HG02885 (cell line): ENCODE results near the gene NPAS3.

ENCODE experiments used
- ATAC-seq: cut with Tn5 transposase; IDR thresholded peaks from one replicate; pipeline ENCODE4 v1.9.1; 2021; ENCODE audit warnings: mild to moderate bottlenecking; ENCODE audit not compliant: unreplicated experiment, poor library complexity

NPAS3 gene

DNA sequence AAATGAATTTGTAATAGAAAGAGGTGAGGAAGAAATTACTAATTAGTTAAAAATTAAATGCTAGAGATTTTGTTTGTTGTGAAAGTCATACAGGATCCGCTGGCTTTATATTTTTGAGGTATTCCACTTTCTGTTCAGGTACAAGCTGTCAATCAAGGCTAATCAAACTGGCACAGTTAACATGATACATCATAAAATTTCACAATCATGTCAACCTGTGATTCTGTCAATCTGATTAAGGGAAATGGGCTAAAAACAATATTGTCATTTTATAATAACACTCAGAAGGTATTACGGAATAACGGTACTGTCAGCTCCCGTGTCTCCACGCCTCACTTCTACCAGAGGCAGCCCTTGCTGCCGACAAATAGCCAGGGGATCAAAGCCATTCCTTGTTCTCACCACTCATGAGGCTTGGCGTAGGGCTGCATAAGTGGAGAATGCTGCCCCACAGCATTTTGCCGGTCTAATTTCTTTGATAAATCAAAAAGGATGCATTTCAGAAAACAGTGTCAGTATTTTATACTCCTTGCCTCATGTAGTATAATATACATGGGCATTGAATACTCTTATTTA is 352.9 kb downstream of the NPAS3 start:
- ATAC-seq: no peak

DNA sequence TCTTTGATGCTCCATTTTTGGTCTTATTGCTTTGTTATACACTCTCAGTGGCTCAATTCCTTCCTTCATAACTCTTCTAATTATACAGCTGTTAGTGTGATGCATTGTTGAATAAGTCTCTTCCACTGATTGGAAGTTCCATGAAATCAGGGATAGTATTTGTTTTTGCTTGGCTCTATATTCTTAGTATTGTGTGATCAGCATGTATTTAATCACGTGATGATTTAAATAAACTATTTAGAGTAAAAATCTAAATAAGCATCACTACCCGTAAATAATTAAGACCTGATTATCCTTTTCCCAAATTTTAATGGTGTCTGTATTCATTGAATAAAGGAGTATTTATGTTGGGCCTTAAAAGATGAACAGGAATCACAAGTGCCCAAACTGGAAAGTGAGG is 355.7 kb downstream of the NPAS3 start:
- ATAC-seq: no peak

DNA sequence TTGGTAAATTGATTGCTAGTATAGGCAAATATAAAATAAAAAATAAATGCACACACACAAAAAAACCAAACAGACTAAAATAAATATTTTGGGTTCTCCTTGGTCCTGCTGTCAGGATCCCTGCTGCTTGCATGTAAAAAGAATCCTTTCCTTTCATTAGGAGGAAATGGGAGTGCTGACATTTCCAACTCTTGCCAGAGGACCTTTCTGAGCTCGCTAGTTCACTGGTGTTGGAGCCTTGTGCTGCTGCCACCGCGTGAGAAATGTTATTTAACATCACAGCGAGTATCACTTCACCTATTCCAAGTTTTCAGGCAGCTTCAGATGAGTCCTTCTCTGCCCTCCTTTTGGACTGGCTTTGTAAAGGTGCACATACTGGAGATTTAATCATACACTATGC is 358.9 kb downstream of the NPAS3 start:
- ATAC-seq: no peak

DNA sequence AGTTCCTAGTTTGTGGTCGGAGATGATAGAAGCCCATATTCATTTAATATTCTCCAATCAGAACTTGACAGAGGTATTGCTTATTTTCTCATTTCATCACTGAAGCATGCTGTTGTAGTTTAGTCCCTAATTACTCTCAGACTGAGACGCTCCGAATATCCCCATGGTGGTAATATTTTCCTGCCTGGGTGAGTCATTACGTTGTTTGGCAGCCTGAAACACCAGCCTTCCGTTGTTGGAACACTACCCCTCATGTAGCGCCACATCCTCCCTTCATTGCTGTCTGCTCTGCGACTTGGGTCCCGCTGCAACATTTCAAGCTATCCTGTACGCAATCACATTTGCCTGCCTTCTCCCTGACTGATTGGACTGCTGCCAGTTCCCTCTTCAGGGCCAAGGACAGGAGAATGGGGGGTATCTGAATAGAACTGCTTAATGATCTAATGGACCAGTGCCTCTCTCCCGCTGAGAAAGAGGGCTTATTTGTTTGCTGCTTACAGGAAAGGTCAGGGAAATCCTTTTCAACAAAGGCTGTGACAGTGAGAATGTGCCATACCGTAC is 369.1 kb downstream of the NPAS3 start:
- ATAC-seq: no peak

DNA sequence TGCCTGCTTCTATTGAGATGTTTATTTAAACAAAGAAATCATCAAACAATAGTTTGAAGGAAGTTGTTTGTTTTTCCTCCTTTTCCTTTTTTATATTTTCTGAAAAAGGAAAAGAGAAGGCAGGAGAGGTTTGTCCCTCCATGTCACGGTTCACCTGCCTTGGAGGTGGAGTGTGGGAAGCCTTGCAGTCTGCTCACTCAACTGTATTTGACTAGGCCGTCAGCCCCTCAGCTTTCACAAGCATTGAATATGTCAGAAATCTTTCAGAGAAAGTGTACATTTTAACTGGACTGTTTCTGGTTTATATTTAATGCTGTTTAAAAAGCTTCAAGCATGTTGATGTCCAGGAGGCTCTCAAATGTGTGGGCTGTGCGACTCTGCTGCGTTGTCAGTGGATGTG is 370.4 kb downstream of the NPAS3 start:
- no peak for ATAC-seq

DNA sequence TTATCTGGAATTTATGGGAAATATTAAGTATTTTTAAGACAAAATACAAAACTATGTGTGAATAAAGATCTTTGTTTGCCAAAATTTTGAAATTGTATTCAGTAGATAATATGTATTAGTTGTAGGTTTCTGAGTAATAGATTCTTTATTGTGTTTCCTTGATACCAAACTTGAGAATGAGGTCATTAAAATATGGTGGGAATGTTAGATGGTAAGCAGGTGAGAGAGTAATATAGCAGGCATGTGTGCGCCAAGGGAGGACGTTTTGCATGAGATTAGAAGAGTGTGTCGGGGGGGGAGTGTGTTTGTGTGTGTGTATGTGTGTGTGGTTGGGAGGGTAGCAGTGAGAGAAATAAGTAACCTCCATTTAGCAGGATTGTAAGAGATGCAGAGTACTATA is 376.5 kb downstream of the NPAS3 start:
- no peak for ATAC-seq

DNA sequence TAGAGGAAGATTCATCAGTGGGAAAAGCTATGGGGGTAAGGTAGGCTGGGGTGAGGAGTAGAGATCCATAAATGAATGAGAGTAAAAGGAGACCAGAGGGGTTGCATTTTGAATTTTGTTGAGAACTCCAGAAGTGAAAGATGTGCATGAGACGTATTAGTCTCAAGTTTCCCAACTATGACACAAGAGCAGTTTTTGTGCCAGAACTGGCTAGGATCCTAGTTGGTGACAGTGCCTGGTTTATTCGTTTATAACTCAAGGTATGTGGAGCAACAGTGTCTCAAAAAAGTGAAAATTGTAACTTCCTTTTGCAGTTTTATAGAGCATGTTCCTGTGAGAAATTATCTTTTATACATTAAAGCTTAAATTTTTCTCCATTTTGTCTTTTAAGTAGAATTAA is 377.0 kb downstream of the NPAS3 start:
- ATAC-seq: no peak

DNA sequence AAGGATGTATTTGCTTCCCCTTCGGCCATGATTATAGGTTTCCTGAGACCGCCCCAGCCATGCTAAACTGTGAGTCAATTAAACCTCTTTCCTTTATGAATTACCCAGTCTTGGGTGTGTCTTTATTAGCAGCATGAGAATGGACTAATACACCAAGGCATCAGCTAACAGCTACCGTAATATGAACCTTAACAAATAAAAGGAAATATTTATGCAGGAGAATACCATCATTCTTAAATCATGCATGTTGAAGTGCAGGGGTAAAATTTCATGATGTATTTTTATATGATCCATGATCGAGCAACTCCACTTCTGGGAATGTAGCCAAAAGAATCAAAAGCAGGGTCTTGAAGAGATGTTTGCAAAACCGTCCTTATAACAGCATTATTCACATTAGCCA is 379.0 kb downstream of the NPAS3 start:
- no peak for ATAC-seq

DNA sequence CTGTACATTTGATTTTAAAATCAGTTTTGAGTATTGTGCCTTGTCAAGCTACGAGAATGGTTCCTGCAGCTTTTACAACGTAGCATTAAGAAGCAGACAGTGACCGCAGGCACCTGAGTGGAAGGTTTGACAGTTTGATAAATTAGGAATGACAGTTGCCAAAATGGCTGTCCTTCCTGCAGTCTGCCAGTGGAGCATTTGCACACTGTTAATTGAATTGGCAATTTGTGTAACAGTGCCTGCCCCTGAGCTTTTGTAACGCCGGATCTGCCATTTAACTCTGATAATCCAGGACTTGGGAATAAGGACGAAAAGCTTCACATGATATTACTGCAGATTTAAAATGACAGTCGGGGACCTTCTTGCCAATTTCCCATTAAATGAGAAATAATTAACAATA is 385.3 kb downstream of the NPAS3 start:
- ATAC-seq: no peak

DNA sequence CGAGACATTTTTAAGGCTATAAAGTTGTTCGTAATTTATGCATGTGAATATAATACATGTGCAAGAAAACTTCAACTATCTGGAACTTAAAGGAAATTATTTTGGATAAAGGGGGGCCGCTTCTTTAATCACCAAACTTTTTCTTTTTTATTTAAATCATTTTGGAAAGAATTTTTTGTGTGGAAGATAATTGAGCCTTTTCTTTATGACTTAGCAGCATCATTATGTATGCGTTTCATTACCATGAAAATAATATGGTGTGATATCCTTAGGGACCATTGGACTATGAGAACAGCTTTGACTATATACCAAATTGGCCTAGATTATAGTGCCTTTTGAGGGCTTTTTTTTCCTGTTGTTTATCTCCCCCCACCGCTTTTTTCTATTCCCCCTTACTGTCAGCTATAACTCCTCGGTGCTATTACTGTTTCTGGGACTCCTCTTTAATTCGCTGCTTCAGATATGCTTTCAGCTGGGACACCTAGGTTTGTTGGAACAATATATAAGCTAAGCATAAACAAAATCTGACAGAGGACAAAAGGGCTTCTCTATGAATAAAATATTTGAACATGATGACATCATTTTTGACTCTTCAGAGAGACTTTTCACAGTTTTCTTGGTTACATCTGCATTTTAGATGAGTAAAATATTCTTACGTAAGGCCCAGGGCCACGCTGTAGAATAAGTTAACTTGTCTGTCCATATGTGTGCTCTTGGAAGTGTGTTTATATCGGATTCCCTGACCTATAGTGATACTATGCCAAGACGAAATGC is 392.7 kb downstream of the NPAS3 start:
- ATAC-seq: no peak

DNA sequence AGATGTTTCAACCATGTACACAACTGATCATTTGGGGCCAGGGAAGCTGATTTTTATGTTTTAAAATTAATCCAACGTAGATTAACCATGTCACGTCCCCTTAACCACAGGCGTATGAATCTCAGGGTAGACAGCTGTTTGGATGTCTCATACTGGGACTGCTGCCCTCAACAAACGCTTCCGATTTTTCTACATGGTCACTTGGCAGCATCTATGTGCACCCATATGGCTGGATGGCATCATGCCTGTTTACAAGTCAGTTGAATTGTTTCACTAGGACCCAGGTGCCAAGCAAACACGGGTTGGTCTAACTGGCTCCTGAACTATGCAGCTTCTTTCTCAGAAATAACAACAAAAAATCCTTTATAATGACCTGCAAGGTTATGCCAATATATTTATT is 393.8 kb downstream of the NPAS3 start:
- no peak for ATAC-seq

DNA sequence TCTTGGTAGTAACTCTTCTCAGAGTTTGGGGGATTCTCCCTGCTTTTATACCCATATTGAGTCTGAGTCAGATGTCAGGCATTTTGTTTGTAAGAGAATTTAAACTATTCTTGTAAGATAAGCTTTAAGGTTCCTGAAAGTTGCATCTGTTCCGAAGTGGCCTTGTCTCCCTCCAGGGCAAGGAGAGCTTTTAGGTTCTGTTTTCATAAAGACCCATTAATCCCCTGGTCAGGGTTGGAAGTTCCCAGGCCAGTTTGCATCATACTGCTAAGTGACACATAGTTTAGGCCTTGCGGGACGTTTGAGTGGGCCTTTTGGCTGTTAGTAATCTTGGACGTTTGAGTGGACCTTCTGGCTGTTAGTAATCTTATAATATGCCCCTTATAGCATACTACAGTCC is 396.7 kb downstream of the NPAS3 start:
- ATAC-seq: no peak

DNA sequence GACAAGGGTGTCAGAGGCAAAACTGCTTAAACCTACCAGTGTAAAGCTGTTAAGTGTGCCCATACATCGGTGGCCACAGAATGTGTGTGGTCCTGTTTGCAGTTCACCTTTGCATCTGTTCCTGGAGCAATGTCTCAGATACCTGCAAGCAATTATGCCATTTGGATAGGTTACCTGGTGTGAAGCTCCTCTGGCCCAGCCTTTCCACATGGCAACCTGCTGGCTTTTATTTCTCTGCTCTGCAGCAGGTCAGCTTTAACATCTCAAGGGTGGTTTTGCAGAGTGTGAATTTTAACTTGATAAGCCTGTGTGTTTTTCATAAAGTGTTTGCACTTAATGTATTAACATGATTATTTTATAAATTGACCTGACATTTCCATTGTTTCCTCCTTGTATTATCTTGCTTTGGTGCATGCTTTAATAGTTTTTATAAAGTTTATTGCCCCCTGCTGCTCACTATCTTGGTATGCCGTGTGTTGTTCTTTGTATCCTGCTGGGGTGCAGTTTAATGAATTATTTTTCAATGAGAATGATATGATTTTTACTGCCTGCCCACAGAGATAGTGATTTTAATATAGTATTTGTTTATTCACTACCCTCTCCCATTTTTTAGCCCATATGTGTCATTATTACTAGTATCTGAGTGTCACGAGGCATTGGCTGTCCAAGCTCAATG is 403.8 kb downstream of the NPAS3 start:
- ATAC-seq: no peak

DNA sequence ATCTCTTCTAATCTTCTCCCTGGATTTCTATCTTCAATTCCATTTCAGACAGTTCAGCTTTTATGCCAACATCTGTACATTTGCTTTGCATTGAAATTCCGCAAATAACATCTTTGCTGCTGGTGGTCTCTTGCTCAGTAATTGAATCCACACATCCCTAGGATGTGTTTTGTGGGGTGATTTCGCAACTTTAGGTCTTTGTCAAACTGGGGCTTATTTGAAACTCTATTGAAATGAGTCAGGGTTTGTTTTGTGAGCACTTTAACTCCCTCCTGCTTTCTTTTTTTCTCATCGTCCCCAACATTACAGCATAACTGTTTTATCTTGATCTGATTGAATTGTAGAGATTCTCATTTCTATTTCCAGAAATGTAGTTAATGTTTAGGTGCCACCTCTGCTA is 404.3 kb downstream of the NPAS3 start:
- no peak for ATAC-seq

DNA sequence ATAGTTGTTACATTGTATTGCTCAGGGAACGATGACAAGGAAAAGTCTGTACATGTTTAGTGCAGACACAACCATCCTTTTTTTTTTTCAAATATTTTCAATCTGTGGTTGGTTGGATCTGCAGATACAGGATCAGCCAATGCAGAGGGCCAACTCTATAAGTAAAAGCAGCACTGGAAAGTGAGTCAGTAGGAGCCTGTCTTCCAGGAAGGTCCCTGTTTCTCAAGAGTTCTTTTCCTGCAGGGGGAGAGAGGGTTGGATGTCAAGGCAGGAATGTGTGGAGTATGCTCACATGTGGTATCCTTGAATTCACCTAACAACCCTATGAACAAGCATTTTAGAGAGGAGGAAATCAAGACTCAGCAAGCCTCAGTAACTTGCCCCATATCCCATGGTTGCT is 409.1 kb downstream of the NPAS3 start:
- ATAC-seq: no peak

DNA sequence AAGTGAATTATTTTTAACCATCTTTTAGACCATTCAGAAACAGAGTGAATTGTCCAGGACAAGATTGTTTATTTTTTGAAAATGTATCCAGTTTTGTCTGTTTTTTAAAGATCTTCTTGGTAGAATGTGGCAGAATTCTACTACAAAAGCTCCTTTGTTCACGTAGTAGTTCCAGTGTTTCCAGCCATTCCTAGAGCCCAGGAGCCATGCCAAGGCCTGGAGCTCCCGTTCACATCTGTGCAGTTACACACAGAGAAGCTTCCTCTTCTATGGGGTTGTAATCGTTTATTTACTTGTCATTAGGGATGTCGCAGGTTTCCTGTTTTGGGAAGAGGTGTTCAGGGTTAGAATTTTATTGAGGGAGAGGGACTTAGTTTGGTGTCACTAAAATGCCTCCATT is 409.8 kb downstream of the NPAS3 start:
- no peak for ATAC-seq

DNA sequence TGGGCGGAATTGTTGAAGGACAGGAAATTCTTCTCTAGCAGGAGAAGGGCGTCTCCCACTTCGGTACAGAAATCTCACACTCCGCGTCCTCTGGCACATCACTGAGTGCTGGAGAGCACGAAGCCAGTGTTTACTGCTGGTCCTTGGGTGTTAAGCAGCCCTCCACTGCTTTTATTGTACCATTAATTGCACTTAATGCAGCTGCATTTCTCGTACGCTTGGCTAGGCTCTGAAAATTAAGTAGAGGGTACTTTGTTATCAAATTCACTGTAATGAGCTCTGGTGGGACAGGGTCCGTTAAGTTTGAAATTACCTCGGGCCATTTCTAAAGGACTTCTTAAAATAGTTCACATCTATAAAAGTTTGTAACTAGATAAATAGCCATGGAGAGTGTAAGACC is 411.2 kb downstream of the NPAS3 start:
- ATAC-seq: no peak

DNA sequence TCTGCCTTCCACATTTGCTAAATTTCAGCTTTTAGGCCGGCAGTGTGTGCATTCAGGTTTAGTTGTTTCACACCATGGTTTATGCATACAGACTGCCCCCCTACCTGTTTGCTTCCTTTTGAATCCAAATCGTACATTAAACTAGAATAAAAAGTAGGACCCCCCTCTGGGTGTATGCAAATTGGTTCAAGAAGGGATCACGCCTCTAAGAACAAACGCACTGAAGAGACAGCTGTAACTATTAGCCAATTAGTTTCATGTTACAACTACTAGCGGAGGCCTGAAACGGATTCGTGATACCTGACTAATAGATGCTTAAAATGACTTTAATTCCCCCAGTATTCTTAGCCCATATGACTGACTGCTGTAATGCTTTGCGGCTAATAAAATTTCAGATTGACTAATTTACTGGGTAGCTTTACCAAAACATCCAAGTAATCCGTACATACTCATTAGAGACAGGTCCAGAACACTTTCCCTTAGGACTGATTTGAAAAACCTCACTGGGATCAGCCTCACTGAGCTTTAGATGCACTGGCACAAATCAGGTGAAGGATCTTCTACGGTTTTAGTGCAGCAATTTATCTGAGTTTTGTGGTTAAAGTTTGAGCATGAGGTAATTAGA is 411.8 kb downstream of the NPAS3 start:
- ATAC-seq: no peak

DNA sequence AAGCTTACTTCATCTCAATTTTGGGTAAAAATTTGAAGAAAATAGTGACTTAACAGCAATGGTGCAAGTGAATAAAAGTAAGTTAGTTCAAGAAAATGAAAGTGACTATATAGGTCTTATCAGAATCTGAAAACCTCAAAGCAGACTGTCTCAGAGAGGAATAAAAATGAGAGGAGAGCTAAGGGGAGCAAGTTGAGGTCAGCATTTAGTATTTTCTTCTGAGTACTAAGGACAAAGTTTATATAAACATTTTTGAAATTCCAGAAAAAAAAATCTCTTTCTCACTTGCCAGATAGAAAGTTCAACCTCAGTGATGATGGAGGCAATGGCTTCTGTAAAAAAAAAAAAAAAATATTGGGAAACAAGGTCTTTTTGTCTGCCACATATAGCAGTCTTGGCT is 414.1 kb downstream of the NPAS3 start:
- no peak for ATAC-seq

DNA sequence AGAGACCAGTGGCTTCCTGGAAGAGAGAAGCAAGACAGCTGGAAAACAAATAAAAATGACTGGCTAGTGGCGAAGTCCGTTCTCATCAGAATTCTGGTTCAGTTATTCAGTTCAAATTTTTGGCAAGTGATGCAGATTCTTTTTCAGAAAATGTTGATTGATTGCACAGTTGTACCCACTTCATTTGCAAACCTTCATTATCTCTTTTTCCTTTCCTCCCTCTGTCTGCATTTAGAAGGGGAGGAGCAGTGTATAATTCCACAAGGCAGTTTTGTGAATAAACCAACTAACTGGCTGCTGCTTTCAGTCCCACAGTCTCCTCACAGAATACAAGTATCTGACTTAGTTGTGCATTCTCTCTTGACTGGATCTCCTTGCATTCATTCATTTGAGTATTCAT is 417.5 kb downstream of the NPAS3 start:
- no peak for ATAC-seq
